NB4 (cell line): ENCODE data around the gene CXCL16.

Source experiments
- DNase-seq: peaks from one replicate; pipeline ENCODE4 v3.0.0; 2010; ENCODE audit warnings: low read depth
- H3K4me3 ChIP-seq: one replicate; pipeline ENCODE4 v1.5.1; 2011; ENCODE audit warnings: mild to moderate bottlenecking, low read depth, low read length, moderate library complexity
- CTCF ChIP-seq: IDR thresholded peaks from one replicate; pipeline ENCODE4 v1.5.1; 2012; ENCODE audit warnings: low read depth, low read length
- MYC ChIP-seq: IDR thresholded peaks from 2 replicates; pipeline ENCODE4 v1.6.1; 2011; ENCODE audit warnings: low read depth, low read length
- POLR2A ChIP-seq: IDR thresholded peaks from 2 replicates; pipeline ENCODE4 v1.6.1; 2011; ENCODE audit warnings: mild to moderate bottlenecking; ENCODE audit not compliant: insufficient read length; ENCODE audit errors: extremely low read depth
- TF ChIP-seq, protein P1 (sequence below): IDR thresholded peaks from 2 replicates; pipeline ENCODE4 v1.6.1; 2011; ENCODE audit warnings: low read depth, low read length

Gene CXCL16

DNA sequence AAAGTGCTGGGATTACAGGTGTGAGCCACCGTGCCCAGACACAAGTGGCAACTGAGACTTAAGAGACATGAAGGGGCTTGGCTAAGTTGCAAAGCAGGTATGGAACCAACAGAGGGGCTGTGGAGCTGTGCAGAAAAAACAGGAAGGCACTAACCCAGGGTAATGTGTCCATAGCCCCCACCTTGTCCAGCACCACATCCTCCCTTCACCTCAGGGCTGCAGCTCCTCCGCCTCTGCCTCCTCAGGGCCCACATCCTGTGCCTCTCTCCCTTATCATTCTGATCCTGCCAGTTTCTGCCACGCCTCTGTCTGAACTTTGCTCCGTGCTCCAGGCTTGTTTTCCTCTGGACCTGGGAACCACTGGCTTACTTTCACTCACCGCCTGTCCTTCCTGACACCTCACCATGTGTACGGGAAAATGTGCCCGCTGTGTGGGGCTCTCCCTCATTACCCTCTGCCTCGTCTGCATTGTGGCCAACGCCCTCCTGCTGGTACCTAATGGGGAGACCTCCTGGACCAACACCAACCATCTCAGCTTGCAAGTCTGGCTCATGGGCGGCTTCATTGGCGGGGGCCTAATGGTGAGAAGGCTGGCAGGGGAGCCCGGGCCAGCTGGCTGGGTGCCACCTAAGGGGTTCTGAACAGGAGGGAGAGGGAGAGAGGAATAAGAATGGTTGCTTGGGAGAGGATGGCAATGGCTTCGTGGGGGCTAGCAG lies 31.9 kb upstream of the CXCL16 start, which contains the start of gene TM4SF5:
TSS of gene TM4SF5 (plus strand) at position 368 of the 716 bp plus-strand sequence. CDS start at position 405, 37 bp downstream.
- DNase-seq, result no peak
- no peak within 1 kb of the TSS for H3K4me3 ChIP-seq
- TF ChIP-seq POLR2A (no peak), CTCF (no peak), MYC (no peak)
- TF ChIP-seq, protein P1, sequence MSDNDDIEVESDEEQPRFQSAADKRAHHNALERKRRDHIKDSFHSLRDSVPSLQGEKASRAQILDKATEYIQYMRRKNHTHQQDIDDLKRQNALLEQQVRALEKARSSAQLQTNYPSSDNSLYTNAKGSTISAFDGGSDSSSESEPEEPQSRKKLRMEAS, result no peak

- no peak for DNase-seq
- no peak overlapping the region for H3K4me3 ChIP-seq
- TF ChIP-seq MYC (no peak), POLR2A (no peak), CTCF (no peak)
- TF ChIP-seq, protein P1, result no peak
Measured at GRCh38 chr17:4769628-4770027, 29.9 kb upstream of the CXCL16 start.

- TF ChIP-seq MYC, result no peak
- TF ChIP-seq CTCF, result no peak
- TF ChIP-seq POLR2A, result no peak
- TF ChIP-seq, protein P1, result no peak
- H3K4me3 ChIP-seq, result no peak overlapping the region
- no peak for DNase-seq
Measured at GRCh38 chr17:4768298-4768697, 28.6 kb upstream of the CXCL16 start.

- no peak for DNase-seq
- TF ChIP-seq CTCF (no peak), MYC (no peak), POLR2A (no peak)
- TF ChIP-seq, protein P1, result no peak
- H3K4me3 ChIP-seq, result no peak overlapping the region
Measured at GRCh38 chr17:4766723-4767122, 27.0 kb upstream of the CXCL16 start.

GRCh38 chr17:4766201-4766600 lies 26.5 kb upstream of the CXCL16 start:
- H3K4me3 ChIP-seq, result no peak overlapping the region
- TF ChIP-seq POLR2A (no peak), MYC (no peak)
- peak; percentile 30 for DNase-seq

GRCh38 chr17:4764595-4764994 lies 24.9 kb upstream of the CXCL16 start:
- DNase-seq, result peak; percentile 56
- H3K4me3 ChIP-seq, result no peak overlapping the region
- TF ChIP-seq, protein P1, result no peak
- TF ChIP-seq CTCF, result no peak
- TF ChIP-seq POLR2A, result no peak
- TF ChIP-seq MYC, result no peak
